Heart left ventricle (tissue), 16 donors: ENCODE results near the gene CBR1. TPM values are rescaled to one million over a fixed set of nuclear protein-coding genes. Genes with fewer than 3 reads are reported as not detected.
A peak's percentile ranks its signal among the peaks of the same experiment; 100 is the strongest.

Source experiments
- ATAC-seq, 4 donors: fragments of 200-7000 bp; cut with Tn5 transposase; one replicate each; pipeline ENCODE4 v1.9.1; 2020 to 2022; ENCODE audit warnings: moderate library complexity in 4 of 4, mild to moderate bottlenecking in 3 of 4, moderate number of reproducible peaks in 1 of 4
- DNase-seq, 5 donors: peaks; one replicate each; pipeline ENCODE4 v3.0.0-alpha.2; 2020
- H3K27ac ChIP-seq, 12 donors: fragments of 200-600 bp; sonication (generic) in 4 of 12; one replicate each; pipeline versions ENCODE4 v1.5.0 to v1.8.0; 2016 to 2022; ENCODE audit warnings: mild to moderate bottlenecking in 2 of 12
- H3K27me3 ChIP-seq, 9 donors: fragments of 200-600 bp; sonication (generic) in 2 of 9; one replicate each; pipeline versions ENCODE4 v1.5.1 to v1.8.0; 2016 to 2022; ENCODE audit warnings: mild to moderate bottlenecking in 3 of 9
- H3K36me3 ChIP-seq, 9 donors: fragments of 200-600 bp; sonication (generic) in 2 of 9; one replicate each; pipeline versions ENCODE4 v1.5.0 to v1.8.0; 2018 to 2022; ENCODE audit warnings: mild to moderate bottlenecking in 2 of 9
- H3K4me1 ChIP-seq, 12 donors: fragments of 200-600 bp; sonication (generic) in 4 of 12; one replicate each; pipeline versions ENCODE4 v1.5.0 to v1.8.0; 2016 to 2022; ENCODE audit warnings: mild to moderate bottlenecking in 3 of 12
- H3K4me3 ChIP-seq, 12 donors: fragments of 200-600 bp; sonication (generic) in 4 of 12; one replicate each; pipeline versions ENCODE4 v1.5.0 to v1.8.0; 2017 to 2022; ENCODE audit warnings: mild to moderate bottlenecking in 9 of 12, moderate library complexity in 4 of 12
- H3K9me3 ChIP-seq, 12 donors: fragments of 200-600 bp; sonication (generic) in 4 of 12; one replicate each; pipeline versions ENCODE4 v1.5.0 to v1.8.0; 2016 to 2022; ENCODE audit warnings: mild to moderate bottlenecking in 1 of 12
- CTCF ChIP-seq, 12 donors: fragments of 200-600 bp; sonication (generic) in 4 of 12; IDR thresholded peaks; one replicate each; pipeline versions ENCODE4 v1.5.0 to v1.8.0; 2018 to 2022; ENCODE audit warnings: antibody characterized with exemption in 12 of 12, mild to moderate bottlenecking in 5 of 12
- POLR2A ChIP-seq, 2 donors: fragments of 450-650 bp; IDR thresholded peaks; one replicate each; pipeline ENCODE4 v1.6.1; 2017; ENCODE audit warnings: antibody characterized with exemption in 2 of 2, mild to moderate bottlenecking in 2 of 2, moderate library complexity in 2 of 2
- WGBS, 4 donors: extraction: QIAGEN DNeasy Blood & Tissue Kit in 2 of 4; methylation state at CpG; one replicate each; pipeline versions ENCODE4 v1.1.5 to v1.1.7; 2013 to 2018; 5-methylcytosine and 5-hydroxymethylcytosine counted together
- intact Hi-C, 10 donors: fragments of 100-400 bp; cut with DNase I; formaldehyde crosslinking; loops; one replicate each; pipeline versions ENCODE4 v1.11.1 to v1.14.2; 2022
- polyA plus RNA-seq, 2 donors: library from polyadenylated mRNA; stranded (reverse); fragments of 200-250 nt; gene quantifications; one replicate each; pipeline ENCODE4 v1.2.3, GENCODE V29; 2013
- total RNA-seq, 9 donors: library from RNA; depleted of rRNA in 2 of 9; stranded (reverse); fragments of >200 nt in 2 of 9; fragmentation: NEBNext Ultra II Directional in 3 of 9; extraction: Animal tissue kit (Norgen Biotek cat#: 25700) in 3 of 9; gene quantifications; one replicate each; pipeline versions ENCODE4 v1.1.0 to v1.2.4, GENCODE V29; 2016 to 2023
- donor health status: ischemic (EF 13 %, LVEDD 7.1; RV severe dilation, severe dysfunction).
- donor health status: healthy with polysubstance abuse.
- donor health status: DM: no; HTN: yes; CAD: no.
- donor health status: DM: no; HTN: no; CAD: no.
- donor health status: ischemic (EF 25% LVEDD 6.9; RV normal size, moderate dysfunction).
- donor health status: ischemic (EF 25% LVEDD 5.7; RV mildly dilated, moderate dysfunction).
- donor health status: healthy.
- donor health status: DM: yes; HTN: yes; CAD: no.
- donor health status: ischemic (EF 35%, LVEDD 5.7; RV mildly dilated, moderate dysfunction).
- donor health status: nonischemic (EF 11% LVEDD 7.7; RV severe dilation, severe dysfunction).
- donor health status: DM: yes; HTN: yes; CAD: no.
- donor health status: PGD.
- donor health status: ischemic (EF 29% LVEDD 5.4; RV normal size, mild dysfunction).
- donor health status: nonischemic (EF 23%, LVEDD 6.1; RV moderate dilation, normal function).

CBR1 gene
- total and polyA plus RNA-seq, 11 donors: 11.0 to 69.2 (median 23.7) TPM

GRCh38 chr21:36109868-36110267 is 40.0 kb downstream of the CBR1 start:
- Histone ChIP-seq H3K4me3 (no peak overlapping the region), H3K27me3 (peaks cover 0 to 11% (median under 1%) of the 10 kb centered on the region in 9 donors), H3K4me1 (peaks cover 0 to 8% (median 2%) of the 10 kb centered on the region in 12 donors), H3K27ac (no peak overlapping the region), H3K36me3 (no peaks in the 10 kb centered on the region), H3K9me3 (no peaks in the 10 kb centered on the region)
- ATAC-seq: no peak
- intact Hi-C loops: loop anchor here in 9 of 10 donors (5.0 to 10.0 kb wide), 6 partner anchors 38 to 1418 kb away; partner anchors contain the start of genes SETD4 (in 4 of the 9) and CBR1 (in 2 of the 9)
- 94 to 97% (median 96%) methylated on average over 10 of the region's 10 CpGs for WGBS, 4 donors
- no peak for DNase-seq
- TF ChIP-seq POLR2A (IDR thresholded peaks at IDR 0.05) (no peak), CTCF (IDR thresholded peaks at IDR 0.05) (no peak)

GRCh38 chr21:36111238-36111637 is 41.4 kb downstream of the CBR1 start:
- no peaks in the 10 kb centered on the region for H3K9me3 ChIP-seq
- WGBS, 4 donors: 76 to 94% (median 91%) methylated on average over 8 of the region's 8 CpGs
- no peak for DNase-seq
- no peak for ATAC-seq
- H3K4me1 ChIP-seq: peaks cover 0 to 8% (median 1%) of the 10 kb centered on the region in 12 donors
- intact Hi-C loops: loop anchor here in 8 of 10 donors (5.0 to 10.0 kb wide), 5 partner anchors 39 to 1419 kb away; partner anchors contain the start of genes SETD4 (in 4 of the 8) and CBR1 (in 2 of the 8)
- H3K4me3 ChIP-seq: no peak overlapping the region
- TF ChIP-seq POLR2A (IDR thresholded peaks at IDR 0.05) (no peak), CTCF (IDR thresholded peaks at IDR 0.05) (no peak)
- H3K27me3 ChIP-seq: peaks cover 0 to 3% (median 0%) of the 10 kb centered on the region in 9 donors
- H3K27ac ChIP-seq: no peak overlapping the region
- no peaks in the 10 kb centered on the region for H3K36me3 ChIP-seq

GRCh38 chr21:36113647-36114428 is 44.0 kb downstream of the CBR1 start:
- H3K27me3 ChIP-seq: no peaks in the 10 kb centered on the region
- H3K36me3 ChIP-seq: no peaks in the 10 kb centered on the region
- H3K4me3 ChIP-seq: peak overlapping the region in 1 of 12 donors; percentile 60
- peaks cover 0 to 6% (median 0%) of the 10 kb centered on the region in 12 donors for H3K9me3 ChIP-seq
- intact Hi-C loops: loop anchor here in 8 of 10 donors (2.0 to 10.0 kb wide), 6 partner anchors 42 to 1422 kb away; partner anchors contain the start of genes SETD4 (in 5 of the 8) and CBR1 (in 2 of the 8)
- DNase-seq: no peak
- H3K4me1 ChIP-seq: peaks cover 0 to 8% (median 1%) of the 10 kb centered on the region in 12 donors
- ATAC-seq: peak in 1 of 4 donors; percentile 22
- H3K27ac ChIP-seq: peak overlapping the region in 1 of 12 donors; percentile 57
- TF ChIP-seq CTCF (IDR thresholded peaks at IDR 0.05) (no peak), POLR2A (IDR thresholded peaks at IDR 0.05) (no peak)
- WGBS, 4 donors: 72 to 78% (median 76%) methylated on average over 17 of the region's 17 CpGs

- Histone ChIP-seq H3K27ac (no peak overlapping the region), H3K36me3 (no peaks in the 10 kb centered on the region), H3K27me3 (no peaks in the 10 kb centered on the region), H3K4me1 (peaks cover 0 to 8% (median 1%) of the 10 kb centered on the region in 12 donors), H3K4me3 (no peak overlapping the region), H3K9me3 (peaks cover 0 to 6% (median 0%) of the 10 kb centered on the region in 12 donors)
- DNase-seq (no peak), ATAC-seq (no peak)
- TF ChIP-seq CTCF (IDR thresholded peaks at IDR 0.05) (no peak), POLR2A (IDR thresholded peaks at IDR 0.05) (no peak)
- 92 to 95% (median 93%) methylated on average over 6 of the region's 6 CpGs for WGBS, 4 donors
- intact Hi-C loops: loop anchor here in 2 of 10 donors (10.0 kb wide), 1 partner anchor 50 kb away; the partner anchor contains the start of gene SETD4 (in 2 of the 2)
Observed at GRCh38 chr21:36115138-36115730, 45.4 kb downstream of the CBR1 start.
